Activated CD8-positive, alpha-beta memory T cell treated with anti-CD3 and anti-CD28 coated beads, Interleukin-2, amount 50 U/mL, for 1 hour (primary cell): ENCODE data around the gene PRDM15.
A peak's percentile ranks its signal among the peaks of the same experiment; 100 is the strongest.

Source experiments
- DNase-seq: peaks from one replicate; pipeline ENCODE4 v3.0.0-alpha.2; 2020; ENCODE audit errors: extremely low read depth

PRDM15 gene

GRCh38 chr21:41879190-41879998, at the start of gene PRDM15:
TSS of gene PRDM15 (minus strand) at chr21:41879344. CDS start at chr21:41860363, 18,981 bp downstream.
- DNase-seq = peak; percentile 38

GRCh38 chr21:41928621-41929220, 49.6 kb upstream of the PRDM15 start:
- DNase-seq = no peak

GRCh38 chr21:41927727-41928409, 48.7 kb upstream of the PRDM15 start:
- no peak for DNase-seq

- DNase-seq = no peak
Measured at GRCh38 chr21:41926807-41927171, 47.6 kb upstream of the PRDM15 start.

GRCh38 chr21:41926117-41926806, 47.1 kb upstream of the PRDM15 start:
- peak; percentile 7 for DNase-seq

- no peak for DNase-seq
Measured at GRCh38 chr21:41925767-41926116, 46.6 kb upstream of the PRDM15 start.

- no peak for DNase-seq
Measured at GRCh38 chr21:41924368-41924754, 45.2 kb upstream of the PRDM15 start.

- DNase-seq = no peak
Measured at GRCh38 chr21:41923631-41924367, 44.7 kb upstream of the PRDM15 start.

- no peak for DNase-seq
Measured at GRCh38 chr21:41923186-41923585, 44.0 kb upstream of the PRDM15 start.

GRCh38 chr21:41921021-41921420, 41.9 kb upstream of the PRDM15 start:
- no peak for DNase-seq

- no peak for DNase-seq
Measured at GRCh38 chr21:41920476-41920875, 41.3 kb upstream of the PRDM15 start.

- DNase-seq = no peak
Measured at GRCh38 chr21:41919666-41920398, 40.7 kb upstream of the PRDM15 start.

- no peak for DNase-seq
Measured at GRCh38 chr21:41918561-41919358, 39.6 kb upstream of the PRDM15 start.

GRCh38 chr21:41917531-41917930, 38.4 kb upstream of the PRDM15 start:
- no peak for DNase-seq

- no peak for DNase-seq
Measured at GRCh38 chr21:41916888-41917433, 37.8 kb upstream of the PRDM15 start.

- no peak for DNase-seq
Measured at GRCh38 chr21:41914965-41915364, 35.8 kb upstream of the PRDM15 start.

- DNase-seq = no peak
Measured at GRCh38 chr21:41914358-41914757, 35.2 kb upstream of the PRDM15 start.

GRCh38 chr21:41913230-41913629, 34.1 kb upstream of the PRDM15 start:
- DNase-seq = no peak

- DNase-seq = no peak
Measured at GRCh38 chr21:41908829-41909228, 29.7 kb upstream of the PRDM15 start.
